ENCODE measurements around the gene SRGAP3. TPM values are rescaled to one million over a fixed set of nuclear protein-coding genes. Genes with fewer than 3 reads are reported as not detected.

The SRGAP3 gene
- total and polyA plus RNA-seq, 2 donors (not counting 1 experiment from before 2014, with no cell fraction given), result 1.4 to 1.5 TPM

- Histone ChIP-seq H3K27me3 (replicated peaks in 1 of 4; ENCODE audit: control extremely low read depth in 1 of 4, control insufficient read depth in 3 of 4, insufficient read depth in 4 of 4, low read length in 3 of 4) (peaks cover 0 to 2% (median 0%) of the 10 kb centered on the region in 4 experiments), H3K27ac (ENCODE audit: low read length in 2 of 2) (no peak overlapping the region), H3K9ac (ENCODE audit: low read length) (no peak overlapping the region), H3K4me1 (ENCODE audit: control insufficient read depth in 2 of 2, insufficient read depth in 2 of 2, low read length in 2 of 2) (no peaks in the 10 kb centered on the region), H3K4me2 (replicated peaks; ENCODE audit: low read depth, low read length, poor library complexity, severe bottlenecking) (no peak overlapping the region), H2AFZ (ENCODE audit: insufficient read depth, low read depth, low read length, poor library complexity, severe bottlenecking) (no peak overlapping the region), H3K36me3 (replicated peaks in 1 of 2; ENCODE audit: control extremely low read depth in 1 of 2, control insufficient read depth in 1 of 2, extremely low read depth in 1 of 2, insufficient read depth in 2 of 2, low read length in 1 of 2) (no peaks in the 10 kb centered on the region), H3K9me3 (ENCODE audit: control extremely low read depth in 1 of 3, control insufficient read depth in 2 of 3, insufficient read depth in 1 of 3, low read length in 2 of 3) (no peaks in the 10 kb centered on the region), H4K20me1 (ENCODE audit: control insufficient read depth, insufficient read depth, low read length, poor library complexity, severe bottlenecking) (no peaks in the 10 kb centered on the region), H3K79me2 (ENCODE audit: control insufficient read depth, insufficient read depth, low read length) (no peaks in the 10 kb centered on the region), H3K4me3 (ENCODE audit: control extremely low read depth in 1 of 5, extremely low read depth in 1 of 5, insufficient read depth in 1 of 5, low read depth in 2 of 5, low read length in 4 of 5) (no peak overlapping the region)
- ChIA-PET CTCF (no interaction called here), POLR2A (no interaction called here)
- intact Hi-C loops (cut with micrococcal nuclease), result no loop called here
- ATAC-seq (ENCODE audit: low read depth), result no peak
- no peak overlapping the region for H3K4me3 Mint-ChIP-seq
- H3K27me3 Mint-ChIP-seq, result no peaks in the 10 kb centered on the region
- no peaks in the 10 kb centered on the region for H3K9me3 Mint-ChIP-seq (ENCODE audit: insufficient read depth)
- TF ChIP-seq EZH2 (IDR thresholded peaks at IDR 0.05; ENCODE audit: borderline replicate concordance, insufficient read depth, low read depth, low read length, poor library complexity, severe bottlenecking) (no peak), CTCF (IDR thresholded peaks at IDR 0.05) (no peak)
- no peaks in the 10 kb centered on the region for H3K4me1 Mint-ChIP-seq
- no peak for DNase-seq
- 90% methylated on average over 1 of the region's 1 CpG for WGBS (ENCODE audit: insufficient coverage)
- H3K27ac Mint-ChIP-seq, result no peak overlapping the region
Observed at GRCh38 chr3:9105421-9105820, 144.0 kb downstream of the SRGAP3 start.

- no peak overlapping the region for H3K9ac ChIP-seq (ENCODE audit: low read length)
- H3K4me3 ChIP-seq (ENCODE audit: control extremely low read depth in 1 of 5, extremely low read depth in 1 of 5, insufficient read depth in 1 of 5, low read depth in 2 of 5, low read length in 4 of 5), result no peak overlapping the region
- H3K27me3 ChIP-seq (replicated peaks in 1 of 4; ENCODE audit: control extremely low read depth in 1 of 4, control insufficient read depth in 3 of 4, insufficient read depth in 4 of 4, low read length in 3 of 4), result no peaks in the 10 kb centered on the region
- no peak overlapping the region for H2AFZ ChIP-seq (ENCODE audit: insufficient read depth, low read depth, low read length, poor library complexity, severe bottlenecking)
- DNase-seq (no peak), ATAC-seq (ENCODE audit: low read depth) (no peak)
- H3K79me2 ChIP-seq (ENCODE audit: control insufficient read depth, insufficient read depth, low read length), result no peaks in the 10 kb centered on the region
- H3K4me1 ChIP-seq (ENCODE audit: control insufficient read depth in 2 of 2, insufficient read depth in 2 of 2, low read length in 2 of 2), result no peaks in the 10 kb centered on the region
- Mint-ChIP-seq H3K27me3 (peaks cover 3% of the 10 kb centered on the region), H3K9me3 (ENCODE audit: insufficient read depth) (no peaks in the 10 kb centered on the region), H3K4me3 (no peak overlapping the region), H3K4me1 (no peaks in the 10 kb centered on the region), H3K27ac (no peak overlapping the region)
- no peaks in the 10 kb centered on the region for H3K9me3 ChIP-seq (ENCODE audit: control extremely low read depth in 1 of 3, control insufficient read depth in 2 of 3, insufficient read depth in 1 of 3, low read length in 2 of 3)
- no peak overlapping the region for H3K27ac ChIP-seq (ENCODE audit: low read length in 2 of 2)
- no peak for TF ChIP-seq CTCF (IDR thresholded peaks at IDR 0.05)
- TF ChIP-seq EZH2 (IDR thresholded peaks at IDR 0.05; ENCODE audit: borderline replicate concordance, insufficient read depth, low read depth, low read length, poor library complexity, severe bottlenecking), result no peak
- H4K20me1 ChIP-seq (ENCODE audit: control insufficient read depth, insufficient read depth, low read length, poor library complexity, severe bottlenecking), result no peaks in the 10 kb centered on the region
- no CpG with 5 or more reads among the region's 4 CpGs for WGBS (ENCODE audit: insufficient coverage)
- ChIA-PET CTCF (no interaction called here), POLR2A (interaction anchor here (0.5 kb wide), 1 partner anchor 195 kb away, joined by 4 read pairs; no protein-coding TSS in a partner anchor)
- H3K36me3 ChIP-seq (replicated peaks in 1 of 2; ENCODE audit: control extremely low read depth in 1 of 2, control insufficient read depth in 1 of 2, extremely low read depth in 1 of 2, insufficient read depth in 2 of 2, low read length in 1 of 2), result no peaks in the 10 kb centered on the region
- H3K4me2 ChIP-seq (replicated peaks; ENCODE audit: low read depth, low read length, poor library complexity, severe bottlenecking), result no peak overlapping the region
- intact Hi-C loops (cut with micrococcal nuclease), result no loop called here
Observed at GRCh38 chr3:9104121-9104520, 145.3 kb downstream of the SRGAP3 start.

Data from B cell (primary cell).